Renal cortex interstitium (tissue), 15 donors: ENCODE data around the gene XRN1. TPM values are rescaled to one million over a fixed set of nuclear protein-coding genes. Genes with fewer than 3 reads are reported as not detected.

ENCODE experiments used
- DNase-seq, 11 donors: peaks; one replicate each; pipeline ENCODE4 v3.0.0-alpha.2; 2013; ENCODE audit warnings: low read depth in 9 of 11, low spot score in 4 of 11; ENCODE audit errors: extremely low read depth in 1 of 11
- long read RNA-seq, 16 experiments: transcript quantifications; one replicate each; lab custom pipeline, GENCODE V29; 2026
- polyA plus RNA-seq, 3 donors: library from polyadenylated mRNA; unstranded; fragments of 120-200 nt; gene quantifications; one replicate each; pipeline ENCODE4 v1.2.1, GENCODE V29; 2013; ENCODE audit not compliant: insufficient read length in 3 of 3

Gene XRN1, protein sequence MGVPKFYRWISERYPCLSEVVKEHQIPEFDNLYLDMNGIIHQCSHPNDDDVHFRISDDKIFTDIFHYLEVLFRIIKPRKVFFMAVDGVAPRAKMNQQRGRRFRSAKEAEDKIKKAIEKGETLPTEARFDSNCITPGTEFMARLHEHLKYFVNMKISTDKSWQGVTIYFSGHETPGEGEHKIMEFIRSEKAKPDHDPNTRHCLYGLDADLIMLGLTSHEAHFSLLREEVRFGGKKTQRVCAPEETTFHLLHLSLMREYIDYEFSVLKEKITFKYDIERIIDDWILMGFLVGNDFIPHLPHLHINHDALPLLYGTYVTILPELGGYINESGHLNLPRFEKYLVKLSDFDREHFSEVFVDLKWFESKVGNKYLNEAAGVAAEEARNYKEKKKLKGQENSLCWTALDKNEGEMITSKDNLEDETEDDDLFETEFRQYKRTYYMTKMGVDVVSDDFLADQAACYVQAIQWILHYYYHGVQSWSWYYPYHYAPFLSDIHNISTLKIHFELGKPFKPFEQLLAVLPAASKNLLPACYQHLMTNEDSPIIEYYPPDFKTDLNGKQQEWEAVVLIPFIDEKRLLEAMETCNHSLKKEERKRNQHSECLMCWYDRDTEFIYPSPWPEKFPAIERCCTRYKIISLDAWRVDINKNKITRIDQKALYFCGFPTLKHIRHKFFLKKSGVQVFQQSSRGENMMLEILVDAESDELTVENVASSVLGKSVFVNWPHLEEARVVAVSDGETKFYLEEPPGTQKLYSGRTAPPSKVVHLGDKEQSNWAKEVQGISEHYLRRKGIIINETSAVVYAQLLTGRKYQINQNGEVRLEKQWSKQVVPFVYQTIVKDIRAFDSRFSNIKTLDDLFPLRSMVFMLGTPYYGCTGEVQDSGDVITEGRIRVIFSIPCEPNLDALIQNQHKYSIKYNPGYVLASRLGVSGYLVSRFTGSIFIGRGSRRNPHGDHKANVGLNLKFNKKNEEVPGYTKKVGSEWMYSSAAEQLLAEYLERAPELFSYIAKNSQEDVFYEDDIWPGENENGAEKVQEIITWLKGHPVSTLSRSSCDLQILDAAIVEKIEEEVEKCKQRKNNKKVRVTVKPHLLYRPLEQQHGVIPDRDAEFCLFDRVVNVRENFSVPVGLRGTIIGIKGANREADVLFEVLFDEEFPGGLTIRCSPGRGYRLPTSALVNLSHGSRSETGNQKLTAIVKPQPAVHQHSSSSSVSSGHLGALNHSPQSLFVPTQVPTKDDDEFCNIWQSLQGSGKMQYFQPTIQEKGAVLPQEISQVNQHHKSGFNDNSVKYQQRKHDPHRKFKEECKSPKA (N-terminal part only)
- polyA plus RNA-seq = 10 to 100 TPM; 21.1 to 34.3 (median 29.1) TPM
- long read RNA-seq, donor 1, partial matches to known transcripts = 0 of 1 reads
- long read RNA-seq, donor 1, other reads (novel, unspliced or antisense) = 0 of 1 reads
- long read RNA-seq, donor 2 = 0 reads
- long read RNA-seq, donor 3 = 0 reads
- long read RNA-seq, donor 4 = 0 reads
- long read RNA-seq, donor 5 = 0 reads
- long read RNA-seq, donor 6 = 0 reads
- long read RNA-seq, donor 7 = 0 reads
- long read RNA-seq, donor 8, partial matches to known transcripts = 0 of 1 reads
- long read RNA-seq, donor 8, other reads (novel, unspliced or antisense) = 0 of 1 reads
- long read RNA-seq, donor 9, partial matches to known transcripts = 0 of 1 reads
- long read RNA-seq, donor 9, other reads (novel, unspliced or antisense) = 0 of 1 reads
- long read RNA-seq, donor 10 = 0 reads
- long read RNA-seq, donor 11 = 0 reads
- long read RNA-seq, donor 12 = 0 reads
- long read RNA-seq, donor 13 = 0 reads
- long read RNA-seq, donor 14 = 0 reads
- long read RNA-seq, donor 15 = 0 reads
- long read RNA-seq, donor 16, partial matches to known transcripts = 9 of 9 reads
- long read RNA-seq, donor 16, other reads (novel, unspliced or antisense) = 0 of 9 reads

- DNase-seq = peak; percentile 82 to 94 (median 90)
Observed at GRCh38 chr3:142447852-142448823, at the start of gene XRN1. Gene XRN1 (minus strand): TSS chr3:142448037. CDS start chr3:142447944, 93 bp downstream.

DNA sequence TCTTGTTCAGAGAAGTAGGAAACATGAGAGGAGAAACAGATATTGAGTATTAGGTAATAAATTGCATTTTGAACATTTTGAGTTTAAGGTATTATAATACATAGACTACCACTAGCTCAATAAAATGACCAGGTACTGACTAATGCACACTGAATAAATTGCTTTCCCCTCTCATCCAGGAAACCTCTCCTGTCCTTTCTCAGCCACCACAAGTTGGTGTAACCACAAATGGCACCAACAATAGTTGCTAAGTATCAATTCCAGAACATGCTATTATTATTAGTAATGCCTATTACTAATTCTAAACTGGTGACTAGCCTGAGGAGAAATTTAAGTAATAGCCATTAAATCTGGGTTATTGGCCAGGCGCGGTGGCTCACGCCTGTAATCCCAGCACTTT lies 47.3 kb upstream of the XRN1 start:
- no peak for DNase-seq

GRCh38 chr3:142492184-142492583 lies 44.3 kb upstream of the XRN1 start:
- no peak for DNase-seq

DNA sequence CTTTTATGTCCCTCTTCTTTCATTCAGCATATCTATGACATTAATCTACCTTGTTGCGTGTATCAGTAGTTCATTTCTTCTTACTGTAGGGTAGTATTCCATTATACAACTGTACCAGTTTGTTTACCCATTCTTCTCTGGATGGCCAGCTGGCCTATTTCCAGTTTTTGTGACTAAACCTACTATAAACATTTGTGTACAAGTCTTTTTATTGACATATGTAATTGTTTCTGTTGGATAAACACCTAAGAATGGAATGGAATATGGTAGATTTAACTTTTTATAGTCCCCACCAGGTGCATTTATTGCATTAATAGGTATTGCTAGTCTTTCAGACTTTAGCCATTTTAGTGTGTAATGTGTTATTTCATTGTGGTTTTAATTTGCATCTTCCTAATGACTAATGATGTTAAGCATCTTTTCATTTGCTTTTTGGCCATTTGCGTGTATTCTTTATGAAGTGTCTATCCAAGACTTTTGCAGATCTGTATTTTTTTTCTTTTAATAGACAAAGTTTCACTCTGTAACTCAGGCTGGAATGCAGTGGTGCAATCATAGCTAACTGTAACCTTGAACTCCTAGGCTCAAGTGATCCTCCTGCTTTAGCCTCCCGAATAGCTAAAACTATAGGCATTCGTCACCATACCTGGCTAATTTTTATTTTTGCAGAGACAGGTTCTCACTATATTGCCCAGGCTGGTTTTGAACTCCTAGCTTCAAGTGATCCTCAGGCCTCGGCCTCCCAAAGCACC lies 41.9 kb upstream of the XRN1 start:
- DNase-seq = no peak

DNA sequence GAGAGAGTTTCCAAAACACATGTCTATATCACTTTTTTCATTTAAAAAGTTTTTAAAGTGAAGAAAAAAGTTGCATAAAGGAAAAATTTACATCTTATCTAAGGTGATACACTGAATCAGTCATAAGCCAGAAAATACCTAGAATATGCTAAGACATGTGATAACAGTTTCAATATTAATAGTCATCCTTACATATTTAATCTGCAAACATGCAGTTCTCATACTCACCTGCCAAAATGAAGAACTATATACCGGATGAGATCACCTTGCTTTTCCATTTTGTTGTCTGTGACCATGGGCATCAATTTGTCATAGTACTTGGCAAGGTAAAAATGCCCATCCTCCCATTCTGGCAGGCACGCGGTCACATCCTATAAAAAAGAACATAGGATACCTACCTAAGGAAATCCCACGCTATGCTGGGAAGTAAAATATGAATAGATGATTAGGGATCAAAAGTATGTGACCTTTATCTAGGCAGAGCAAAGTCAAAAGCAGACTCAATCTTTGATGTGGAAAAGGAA lies 37.1 kb upstream of the XRN1 start:
- no peak for DNase-seq

- DNase-seq = no peak
Observed at GRCh38 chr3:142481196-142481595, 33.4 kb upstream of the XRN1 start.

DNA sequence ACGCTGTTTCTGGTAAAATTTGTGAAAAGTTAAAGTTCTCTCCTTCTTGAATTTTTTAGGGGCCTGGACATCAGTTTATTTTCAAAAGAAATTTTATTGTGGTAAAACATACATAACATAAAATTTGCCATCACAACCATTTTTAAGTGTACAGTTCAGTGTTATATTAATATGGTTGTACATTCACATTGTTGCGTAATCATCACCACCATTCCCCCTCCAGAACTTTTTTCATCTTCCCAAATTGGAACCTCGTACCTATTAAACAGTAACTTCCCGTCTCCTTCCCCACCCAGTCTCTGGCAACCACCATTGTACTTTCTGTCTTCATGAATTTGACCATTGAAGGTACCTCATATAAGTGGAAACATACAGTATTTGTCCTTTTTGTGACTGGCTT lies 23.0 kb upstream of the XRN1 start:
- no peak for DNase-seq

- no peak for DNase-seq
Observed at GRCh38 chr3:142468456-142468855, 20.6 kb upstream of the XRN1 start.

DNA sequence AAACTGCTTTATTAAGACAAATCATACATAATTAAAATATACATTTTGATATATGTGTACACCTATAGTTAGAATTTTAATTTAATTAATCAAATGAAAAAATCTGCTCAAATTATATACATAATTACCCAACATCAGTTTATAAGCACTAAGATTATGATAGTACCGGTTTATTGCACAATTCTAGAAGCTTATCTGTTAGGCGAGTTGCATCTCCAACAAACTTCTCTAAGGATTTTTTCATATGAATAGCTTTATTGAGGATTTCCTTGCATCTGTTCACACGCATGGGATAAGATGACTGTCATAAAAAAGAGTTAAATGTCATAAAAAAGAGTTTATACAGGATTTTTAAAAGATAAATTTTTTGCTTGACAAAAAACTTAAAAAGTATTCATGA lies 19.9 kb upstream of the XRN1 start:
- DNase-seq = no peak

GRCh38 chr3:142460689-142461088 lies 12.9 kb upstream of the XRN1 start:
- no peak for DNase-seq

- no peak for DNase-seq
Observed at GRCh38 chr3:142459929-142460328, 12.1 kb upstream of the XRN1 start.

DNA sequence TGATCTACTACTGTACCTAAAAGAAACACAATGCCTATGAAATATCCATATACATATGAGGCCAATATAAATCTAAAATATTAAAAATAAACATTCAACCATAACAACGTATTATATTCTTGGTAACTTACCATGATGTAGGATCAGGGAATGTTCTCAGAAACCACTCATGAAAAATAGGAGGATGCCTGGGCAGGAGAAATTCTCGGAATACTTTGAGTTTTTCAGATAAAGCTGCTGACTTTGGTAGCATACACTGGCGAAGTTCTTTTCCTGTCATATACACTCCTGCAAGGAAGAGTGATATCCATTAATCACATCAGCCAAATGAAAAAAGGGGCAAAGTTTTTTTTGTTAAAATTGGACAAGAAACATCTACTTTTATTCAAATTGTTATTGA lies 11.3 kb upstream of the XRN1 start:
- no peak for DNase-seq

GRCh38 chr3:142450881-142451280 lies 3.0 kb upstream of the XRN1 start:
- no peak for DNase-seq

GRCh38 chr3:142450189-142450588 lies 2.4 kb upstream of the XRN1 start:
- DNase-seq = no peak

DNA sequence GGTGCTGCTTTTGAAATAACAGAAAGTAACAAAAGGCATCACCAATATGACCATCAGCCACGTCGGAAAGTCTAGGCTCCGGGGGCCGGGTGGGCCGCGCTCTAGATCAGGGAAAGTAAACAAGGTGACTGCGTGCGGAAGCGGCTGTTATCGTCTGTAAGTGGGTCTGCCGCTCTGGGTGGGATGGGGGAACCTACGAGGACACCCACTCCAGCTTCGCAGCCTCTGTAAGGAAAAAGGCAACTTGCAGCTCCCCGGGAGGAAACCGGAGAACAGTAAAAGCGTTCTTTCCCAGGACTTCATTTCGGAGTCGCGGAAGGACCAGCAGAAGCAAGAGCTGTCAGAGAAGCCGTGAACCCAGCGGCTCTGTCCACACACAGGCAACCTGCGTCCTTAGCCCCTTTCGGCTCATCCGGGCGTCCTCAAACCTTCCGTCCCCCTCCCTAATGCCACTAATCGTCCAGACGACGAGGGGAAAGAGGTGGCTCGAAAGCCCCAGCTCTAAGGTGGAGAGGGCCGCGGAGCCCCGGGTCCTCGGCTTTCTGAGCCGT lies 461 bp downstream of the XRN1 start:
- peak in 10 of 11 donors; percentile 8 to 56 (median 38) for DNase-seq

DNA sequence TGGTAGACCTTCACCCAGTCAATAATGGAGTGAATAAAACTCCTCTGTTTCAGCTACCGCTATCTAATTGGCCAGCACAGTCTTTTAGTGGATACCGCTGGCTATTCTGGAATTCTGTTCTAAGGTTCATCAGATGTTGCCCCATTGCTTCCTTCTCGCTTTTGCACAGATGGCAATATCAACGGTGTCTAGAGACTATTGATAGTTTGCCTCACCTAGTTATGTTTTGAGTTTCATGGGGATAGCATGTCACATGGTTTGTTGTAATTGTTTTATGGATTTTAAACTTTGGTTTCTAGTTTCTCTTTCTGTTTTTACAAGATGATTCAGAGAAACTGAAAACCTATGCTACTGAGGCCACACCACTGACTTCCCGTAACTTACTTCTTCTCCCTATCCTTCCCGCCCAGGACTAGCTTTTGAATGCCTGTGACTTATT lies 2.0 kb downstream of the XRN1 start:
- DNase-seq = no peak
